ENCODE results near the gene FBRSL1. TPM values are rescaled to one million over a fixed set of nuclear protein-coding genes. Genes with fewer than 3 reads are reported as not detected.

The FBRSL1 gene
- total and polyA plus RNA-seq, 7 donors: 3.9 to 37.0 (median 10.3) TPM

DNA sequence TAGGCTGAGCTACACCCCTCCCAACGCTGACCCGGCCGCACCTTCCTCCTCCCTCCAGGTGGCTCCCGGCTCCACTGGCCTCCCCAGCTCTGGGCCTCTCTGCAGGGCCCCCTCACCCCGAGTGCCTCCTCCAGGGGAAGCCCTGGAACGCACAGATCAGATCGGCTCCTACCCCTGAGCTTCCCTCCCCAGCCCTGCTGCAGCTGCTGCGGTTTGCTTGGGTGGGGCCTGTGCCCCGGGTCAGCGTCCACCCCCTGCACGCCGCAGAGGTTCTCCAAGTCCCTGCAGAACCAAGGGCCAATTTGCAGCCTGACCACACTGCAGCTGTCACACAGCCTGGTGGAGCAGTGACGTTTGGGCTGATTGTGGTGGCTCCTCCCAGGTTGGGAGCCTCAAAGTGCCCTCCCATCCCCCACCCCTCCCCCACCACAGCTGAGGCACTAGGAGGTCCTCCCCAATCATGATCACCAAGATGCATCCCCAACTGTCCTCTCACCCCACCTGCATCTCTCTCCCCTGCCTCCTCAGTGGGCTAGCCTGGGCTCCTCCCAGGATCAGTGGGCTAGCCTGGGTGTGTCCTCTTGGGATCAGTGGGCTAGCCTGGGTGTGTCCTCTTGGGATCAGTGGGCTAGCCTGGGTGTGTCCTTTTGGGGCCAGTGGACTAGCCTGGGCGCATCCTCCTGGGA lies 12.8 kb upstream of the FBRSL1 start:
- H3K4me3 ChIP-seq: no peak overlapping the region
- H3K9me3 ChIP-seq: no peaks in the 10 kb centered on the region
- TF ChIP-seq, protein P1, sequence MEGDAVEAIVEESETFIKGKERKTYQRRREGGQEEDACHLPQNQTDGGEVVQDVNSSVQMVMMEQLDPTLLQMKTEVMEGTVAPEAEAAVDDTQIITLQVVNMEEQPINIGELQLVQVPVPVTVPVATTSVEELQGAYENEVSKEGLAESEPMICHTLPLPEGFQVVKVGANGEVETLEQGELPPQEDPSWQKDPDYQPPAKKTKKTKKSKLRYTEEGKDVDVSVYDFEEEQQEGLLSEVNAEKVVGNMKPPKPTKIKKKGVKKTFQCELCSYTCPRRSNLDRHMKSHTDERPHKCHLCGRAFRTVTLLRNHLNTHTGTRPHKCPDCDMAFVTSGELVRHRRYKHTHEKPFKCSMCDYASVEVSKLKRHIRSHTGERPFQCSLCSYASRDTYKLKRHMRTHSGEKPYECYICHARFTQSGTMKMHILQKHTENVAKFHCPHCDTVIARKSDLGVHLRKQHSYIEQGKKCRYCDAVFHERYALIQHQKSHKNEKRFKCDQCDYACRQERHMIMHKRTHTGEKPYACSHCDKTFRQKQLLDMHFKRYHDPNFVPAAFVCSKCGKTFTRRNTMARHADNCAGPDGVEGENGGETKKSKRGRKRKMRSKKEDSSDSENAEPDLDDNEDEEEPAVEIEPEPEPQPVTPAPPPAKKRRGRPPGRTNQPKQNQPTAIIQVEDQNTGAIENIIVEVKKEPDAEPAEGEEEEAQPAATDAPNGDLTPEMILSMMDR (IDR thresholded peaks at IDR 0.05): no peak
- TF ChIP-seq EP300 (IDR thresholded peaks at IDR 0.05): no peak
- TF ChIP-seq POLR2A (IDR thresholded peaks at IDR 0.05): no peak
- TF ChIP-seq POLR2AphosphoS5 (IDR thresholded peaks at IDR 0.05): no peak
- no peak for DNase-seq
- 48 to 50% methylated on average over 14 of the region's 14 CpGs for WGBS, 2 donors
- H3K4me1 ChIP-seq: no peaks in the 10 kb centered on the region
- intact Hi-C loops (cut with DNase I): no loop called here
- no peak overlapping the region for H3K27ac ChIP-seq
- H3K27me3 ChIP-seq: peaks cover 0 to 7% (median 0%) of the 10 kb centered on the region in 3 donors
- no peaks in the 10 kb centered on the region for H3K36me3 ChIP-seq

DNA sequence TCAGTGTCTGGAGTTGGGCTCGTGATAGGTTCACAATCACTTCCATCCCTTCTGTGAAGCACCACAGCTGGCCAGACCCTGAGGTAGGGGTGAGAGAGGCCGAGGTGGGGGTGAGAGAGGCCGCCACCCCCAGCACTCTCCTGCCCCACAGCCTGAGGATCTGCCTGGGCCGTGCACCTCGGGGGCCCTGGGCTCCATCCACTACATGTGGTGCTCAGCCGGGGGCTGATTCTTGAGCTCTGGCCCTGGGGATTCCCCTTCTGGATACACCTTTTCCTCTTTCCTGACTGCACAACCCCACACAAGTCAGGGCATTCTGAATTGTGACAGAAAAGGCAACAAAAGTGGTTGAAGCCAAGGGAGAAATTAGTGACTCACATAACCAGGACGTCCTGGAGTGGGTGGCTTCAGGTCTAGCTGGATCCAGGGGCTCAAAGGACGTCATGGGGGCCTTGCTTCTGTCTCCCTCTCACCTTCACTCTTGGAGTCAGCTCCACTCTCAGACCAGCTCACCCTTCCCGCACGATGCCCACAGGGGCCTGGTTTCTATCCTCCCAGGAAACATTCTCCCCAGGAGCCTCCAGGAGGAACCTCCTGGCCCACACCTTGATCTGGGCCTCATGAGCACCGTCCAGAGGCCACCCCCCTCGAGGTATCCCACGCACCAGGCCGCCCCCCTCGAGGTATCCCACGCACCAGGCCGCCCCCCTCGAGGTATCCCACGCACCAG lies 12.1 kb upstream of the FBRSL1 start:
- TF ChIP-seq, protein P1 (IDR thresholded peaks at IDR 0.05): no peak
- TF ChIP-seq EP300 (IDR thresholded peaks at IDR 0.05): no peak
- no peak for TF ChIP-seq POLR2A (IDR thresholded peaks at IDR 0.05)
- TF ChIP-seq POLR2AphosphoS5 (IDR thresholded peaks at IDR 0.05): no peak
- 68 to 76% methylated on average over 19 of the region's 19 CpGs for WGBS, 2 donors
- intact Hi-C loops (cut with DNase I): no loop called here

DNA sequence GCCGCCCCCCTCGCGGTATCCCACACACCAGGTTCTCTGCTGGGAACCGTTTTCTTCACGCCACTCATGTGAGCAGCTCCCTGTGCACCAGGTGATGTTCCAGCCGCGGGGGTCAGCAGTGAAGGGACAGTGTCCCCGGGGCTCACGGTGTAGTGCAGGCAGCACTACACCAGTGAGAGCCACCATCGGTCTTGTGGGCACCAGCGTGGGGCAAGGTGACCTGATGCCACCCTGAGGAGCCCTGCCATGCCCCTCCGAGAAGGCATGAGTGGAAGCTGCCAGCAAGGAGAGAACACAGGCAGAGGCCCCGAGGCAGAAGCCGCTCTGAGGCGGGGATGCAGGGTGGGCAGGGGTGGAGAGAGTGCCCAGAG lies 11.5 kb upstream of the FBRSL1 start:
- 88 to 91% methylated on average over 15 of the region's 15 CpGs for WGBS, 2 donors
- TF ChIP-seq EP300 (IDR thresholded peaks at IDR 0.05) (no peak), POLR2A (IDR thresholded peaks at IDR 0.05) (no peak)
- no peak overlapping the region for H3K27ac ChIP-seq
- peaks cover 0 to 12% (median 0%) of the 10 kb centered on the region in 3 donors for H3K27me3 ChIP-seq
- intact Hi-C loops (cut with DNase I): no loop called here
- DNase-seq: no peak
- H3K4me3 ChIP-seq: no peak overlapping the region
- no peaks in the 10 kb centered on the region for H3K9me3 ChIP-seq
- H3K36me3 ChIP-seq: no peaks in the 10 kb centered on the region
- H3K4me1 ChIP-seq: no peaks in the 10 kb centered on the region

More for the DNA sequence above, 12.1 kb upstream of the FBRSL1 start:
- Histone ChIP-seq H3K4me1 (no peaks in the 10 kb centered on the region), H3K9me3 (no peaks in the 10 kb centered on the region), H3K4me3 (no peak overlapping the region), H3K27me3 (peaks cover 0 to 12% (median 0%) of the 10 kb centered on the region in 3 donors), H3K36me3 (no peaks in the 10 kb centered on the region), H3K27ac (no peak overlapping the region)
- DNase-seq: no peak

DNA sequence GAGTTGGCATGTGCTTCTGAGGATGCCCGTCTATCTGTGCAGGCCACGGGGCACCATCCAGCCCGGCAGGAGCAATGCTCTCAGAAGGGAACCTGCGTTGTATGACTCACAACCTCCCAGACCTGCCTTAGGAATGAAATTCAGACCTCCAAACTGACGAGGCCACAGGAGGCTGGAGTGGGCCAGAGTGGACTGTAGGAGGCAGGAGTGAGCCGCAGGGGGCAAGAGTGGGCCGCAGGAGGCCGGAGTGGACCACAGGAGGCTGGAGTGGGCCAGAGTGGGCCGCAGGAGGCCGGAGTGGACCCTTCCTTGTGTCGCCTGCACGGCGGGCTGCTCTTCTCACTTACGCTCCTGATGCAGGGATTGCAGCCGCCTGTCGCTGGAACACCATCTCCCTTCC lies 11.1 kb upstream of the FBRSL1 start:
- TF ChIP-seq, protein P1 (IDR thresholded peaks at IDR 0.05): no peak
- TF ChIP-seq POLR2AphosphoS5 (IDR thresholded peaks at IDR 0.05) (no peak), EP300 (IDR thresholded peaks at IDR 0.05) (no peak), POLR2A (IDR thresholded peaks at IDR 0.05) (no peak)
- Histone ChIP-seq H3K4me1 (no peaks in the 10 kb centered on the region), H3K27ac (no peak overlapping the region), H3K9me3 (no peaks in the 10 kb centered on the region), H3K27me3 (peaks cover 0 to 12% (median 0%) of the 10 kb centered on the region in 3 donors), H3K4me3 (no peak overlapping the region), H3K36me3 (no peaks in the 10 kb centered on the region)
- intact Hi-C loops (cut with DNase I): no loop called here
- WGBS, 2 donors: 80 to 81% methylated on average over 16 of the region's 16 CpGs
- no peak for DNase-seq

DNA sequence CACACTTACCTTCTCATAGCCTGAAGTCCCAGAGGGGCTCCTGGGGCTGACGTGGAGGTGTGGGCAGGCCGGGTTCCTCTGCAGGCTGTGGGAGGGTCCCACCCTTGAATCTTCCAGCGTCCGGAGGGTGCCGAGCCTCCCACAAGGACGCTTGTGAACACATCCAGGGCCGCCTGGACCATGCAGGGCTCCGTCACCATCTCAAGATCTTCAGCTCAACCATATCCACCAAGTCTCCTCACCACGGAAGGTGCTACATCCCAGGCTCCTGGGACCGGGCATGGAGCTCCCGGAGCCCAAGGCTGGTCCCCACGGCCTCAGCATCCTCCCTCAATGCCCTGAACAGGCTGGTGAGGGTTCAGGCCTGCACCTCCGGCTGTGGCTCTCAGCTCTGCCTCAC lies 10.7 kb upstream of the FBRSL1 start:
- Histone ChIP-seq H3K9me3 (no peaks in the 10 kb centered on the region), H3K27ac (no peak overlapping the region), H3K4me1 (no peaks in the 10 kb centered on the region), H3K36me3 (no peaks in the 10 kb centered on the region), H3K4me3 (no peak overlapping the region), H3K27me3 (peaks cover 0 to 12% (median 0%) of the 10 kb centered on the region in 3 donors)
- no peak for DNase-seq
- intact Hi-C loops (cut with DNase I): no loop called here
- 87 to 89% methylated on average over 13 of the region's 13 CpGs for WGBS, 2 donors
- no peak for TF ChIP-seq POLR2A (IDR thresholded peaks at IDR 0.05)
- no peak for TF ChIP-seq POLR2AphosphoS5 (IDR thresholded peaks at IDR 0.05)
- TF ChIP-seq, protein P1 (IDR thresholded peaks at IDR 0.05): no peak
- TF ChIP-seq EP300 (IDR thresholded peaks at IDR 0.05): no peak

Measured in sigmoid colon (tissue), 7 donors.